Measurements from ENCODE around the gene ESRRB.

ESRRB gene

GRCh38 chr14:76355771-76356170 lies 20.2 kb upstream of the ESRRB start:
- Histone ChIP-seq H3K9ac (ENCODE audit: low read length) (no peak overlapping the region), H3K36me3 (ENCODE audit: control insufficient read depth, insufficient read depth, low read length, severe bottlenecking) (no peaks in the 10 kb centered on the region), H3K4me1 (ENCODE audit: control insufficient read depth, insufficient read depth, low read length) (peaks cover 4% of the 10 kb centered on the region), H3K4me3 (ENCODE audit: low read length) (no peak overlapping the region), H3K27me3 (replicated peaks; ENCODE audit: control insufficient read depth, insufficient read depth, low read length) (peaks cover 44% of the 10 kb centered on the region), H3K9me3 (ENCODE audit: control insufficient read depth, low read length) (no peaks in the 10 kb centered on the region)
- no peak for DNase-seq (ENCODE audit: low read depth)

- no peak overlapping the region for H3K9ac ChIP-seq (ENCODE audit: low read length)
- peaks cover 2% of the 10 kb centered on the region for H3K4me1 ChIP-seq (ENCODE audit: control insufficient read depth, insufficient read depth, low read length)
- peaks cover 29% of the 10 kb centered on the region for H3K27me3 ChIP-seq (replicated peaks; ENCODE audit: control insufficient read depth, insufficient read depth, low read length)
- H3K4me3 ChIP-seq (ENCODE audit: low read length): no peak overlapping the region
- no peak for DNase-seq (ENCODE audit: low read depth)
- no peaks in the 10 kb centered on the region for H3K36me3 ChIP-seq (ENCODE audit: control insufficient read depth, insufficient read depth, low read length, severe bottlenecking)
- H3K9me3 ChIP-seq (ENCODE audit: control insufficient read depth, low read length): no peaks in the 10 kb centered on the region
Measured at GRCh38 chr14:76371066-76371465, 4.9 kb upstream of the ESRRB start.

DNA sequence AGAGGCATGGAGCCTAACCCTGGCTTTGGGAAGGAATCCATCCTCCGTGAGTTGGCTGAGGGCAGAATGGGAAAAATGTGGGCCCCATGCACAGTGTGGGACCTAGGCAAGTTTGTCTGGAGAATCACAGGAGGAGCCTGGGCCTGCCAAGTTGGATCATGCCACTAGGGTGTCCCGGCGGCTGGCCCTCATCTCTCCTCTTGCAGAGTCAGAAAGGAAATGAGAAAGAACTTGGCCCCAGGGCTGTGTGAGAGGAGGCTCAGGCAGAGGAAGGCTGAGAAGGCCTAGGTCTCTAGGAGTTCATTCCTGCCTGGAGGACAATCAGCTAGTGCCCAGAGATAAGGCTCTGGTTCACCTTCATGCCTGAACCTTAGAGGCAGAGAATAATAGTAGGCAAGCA lies 2.5 kb upstream of the ESRRB start:
- no peak overlapping the region for H3K9ac ChIP-seq (ENCODE audit: low read length)
- no peak overlapping the region for H3K4me3 ChIP-seq (ENCODE audit: low read length)
- no peaks in the 10 kb centered on the region for H3K36me3 ChIP-seq (ENCODE audit: control insufficient read depth, insufficient read depth, low read length, severe bottlenecking)
- H3K4me1 ChIP-seq (ENCODE audit: control insufficient read depth, insufficient read depth, low read length): peaks cover 11% of the 10 kb centered on the region
- H3K27me3 ChIP-seq (replicated peaks; ENCODE audit: control insufficient read depth, insufficient read depth, low read length): peaks cover 47% of the 10 kb centered on the region
- H3K9me3 ChIP-seq (ENCODE audit: control insufficient read depth, low read length): no peaks in the 10 kb centered on the region
- DNase-seq (ENCODE audit: low read depth): no peak

DNA sequence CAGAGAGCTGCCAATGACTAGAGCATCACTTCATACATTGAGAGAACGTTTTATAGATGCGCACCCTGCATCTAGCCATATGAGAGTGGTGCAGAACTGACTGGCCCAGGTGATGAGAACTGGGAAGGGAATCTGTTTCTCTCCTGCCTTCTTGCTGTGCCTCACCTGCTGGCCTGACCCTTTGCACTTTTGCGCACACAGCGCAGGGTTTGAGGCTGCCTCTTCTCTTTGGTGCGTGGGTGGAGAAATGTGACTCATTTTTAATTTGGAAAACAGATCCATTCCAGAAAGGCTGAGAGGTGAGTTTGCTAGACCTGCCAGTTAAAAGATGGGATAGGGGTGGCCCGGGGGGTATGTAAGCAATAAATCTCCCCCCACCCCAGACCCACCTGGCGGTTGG lies 453 bp upstream of the ESRRB start:
- DNase-seq (ENCODE audit: low read depth): no peak
- H3K27me3 ChIP-seq (replicated peaks; ENCODE audit: control insufficient read depth, insufficient read depth, low read length): peaks cover 62% of the 10 kb centered on the region
- H3K36me3 ChIP-seq (ENCODE audit: control insufficient read depth, insufficient read depth, low read length, severe bottlenecking): no peaks in the 10 kb centered on the region
- H3K9me3 ChIP-seq (ENCODE audit: control insufficient read depth, low read length): no peaks in the 10 kb centered on the region
- H3K4me3 ChIP-seq (ENCODE audit: low read length): no peak overlapping the region
- H3K9ac ChIP-seq (ENCODE audit: low read length): no peak overlapping the region
- H3K4me1 ChIP-seq (ENCODE audit: control insufficient read depth, insufficient read depth, low read length): peaks cover 11% of the 10 kb centered on the region

- Histone ChIP-seq H3K9me3 (ENCODE audit: control insufficient read depth, low read length) (no peaks in the 10 kb centered on the region), H3K9ac (ENCODE audit: low read length) (no peak overlapping the region), H3K36me3 (ENCODE audit: control insufficient read depth, insufficient read depth, low read length, severe bottlenecking) (no peaks in the 10 kb centered on the region), H3K27me3 (replicated peaks; ENCODE audit: control insufficient read depth, insufficient read depth, low read length) (peaks cover 72% of the 10 kb centered on the region), H3K4me1 (ENCODE audit: control insufficient read depth, insufficient read depth, low read length) (peaks cover 11% of the 10 kb centered on the region), H3K4me3 (ENCODE audit: low read length) (peak overlapping the region; percentile 52)
- no peak for DNase-seq (ENCODE audit: low read depth)
Measured at GRCh38 chr14:76376409-76376877, 506 bp downstream of the ESRRB start.

- Histone ChIP-seq H3K4me3 (ENCODE audit: low read length) (peak overlapping the region; percentile 52), H3K9ac (ENCODE audit: low read length) (no peak overlapping the region), H3K27me3 (replicated peaks; ENCODE audit: control insufficient read depth, insufficient read depth, low read length) (peaks cover 72% of the 10 kb centered on the region), H3K9me3 (ENCODE audit: control insufficient read depth, low read length) (no peaks in the 10 kb centered on the region), H3K4me1 (ENCODE audit: control insufficient read depth, insufficient read depth, low read length) (peaks cover 11% of the 10 kb centered on the region), H3K36me3 (ENCODE audit: control insufficient read depth, insufficient read depth, low read length, severe bottlenecking) (no peaks in the 10 kb centered on the region)
- peak; percentile 7 for DNase-seq (ENCODE audit: low read depth)
Measured at GRCh38 chr14:76376878-76377734, 1.2 kb downstream of the ESRRB start.

GRCh38 chr14:76377735-76378074 lies 1.8 kb downstream of the ESRRB start:
- H3K9me3 ChIP-seq (ENCODE audit: control insufficient read depth, low read length): no peaks in the 10 kb centered on the region
- no peak overlapping the region for H3K9ac ChIP-seq (ENCODE audit: low read length)
- H3K36me3 ChIP-seq (ENCODE audit: control insufficient read depth, insufficient read depth, low read length, severe bottlenecking): no peaks in the 10 kb centered on the region
- H3K4me3 ChIP-seq (ENCODE audit: low read length): no peak overlapping the region
- peaks cover 74% of the 10 kb centered on the region for H3K27me3 ChIP-seq (replicated peaks; ENCODE audit: control insufficient read depth, insufficient read depth, low read length)
- DNase-seq (ENCODE audit: low read depth): no peak
- H3K4me1 ChIP-seq (ENCODE audit: control insufficient read depth, insufficient read depth, low read length): peaks cover 11% of the 10 kb centered on the region

- Histone ChIP-seq H3K27me3 (replicated peaks; ENCODE audit: control insufficient read depth, insufficient read depth, low read length) (peaks cover 97% of the 10 kb centered on the region), H3K4me3 (ENCODE audit: low read length) (no peak overlapping the region), H3K9me3 (ENCODE audit: control insufficient read depth, low read length) (no peaks in the 10 kb centered on the region), H3K36me3 (ENCODE audit: control insufficient read depth, insufficient read depth, low read length, severe bottlenecking) (no peaks in the 10 kb centered on the region), H3K4me1 (ENCODE audit: control insufficient read depth, insufficient read depth, low read length) (peaks cover 10% of the 10 kb centered on the region), H3K9ac (ENCODE audit: low read length) (no peak overlapping the region)
- DNase-seq (ENCODE audit: low read depth): no peak
Measured at GRCh38 chr14:76380991-76381390, 5.1 kb downstream of the ESRRB start.

DNA sequence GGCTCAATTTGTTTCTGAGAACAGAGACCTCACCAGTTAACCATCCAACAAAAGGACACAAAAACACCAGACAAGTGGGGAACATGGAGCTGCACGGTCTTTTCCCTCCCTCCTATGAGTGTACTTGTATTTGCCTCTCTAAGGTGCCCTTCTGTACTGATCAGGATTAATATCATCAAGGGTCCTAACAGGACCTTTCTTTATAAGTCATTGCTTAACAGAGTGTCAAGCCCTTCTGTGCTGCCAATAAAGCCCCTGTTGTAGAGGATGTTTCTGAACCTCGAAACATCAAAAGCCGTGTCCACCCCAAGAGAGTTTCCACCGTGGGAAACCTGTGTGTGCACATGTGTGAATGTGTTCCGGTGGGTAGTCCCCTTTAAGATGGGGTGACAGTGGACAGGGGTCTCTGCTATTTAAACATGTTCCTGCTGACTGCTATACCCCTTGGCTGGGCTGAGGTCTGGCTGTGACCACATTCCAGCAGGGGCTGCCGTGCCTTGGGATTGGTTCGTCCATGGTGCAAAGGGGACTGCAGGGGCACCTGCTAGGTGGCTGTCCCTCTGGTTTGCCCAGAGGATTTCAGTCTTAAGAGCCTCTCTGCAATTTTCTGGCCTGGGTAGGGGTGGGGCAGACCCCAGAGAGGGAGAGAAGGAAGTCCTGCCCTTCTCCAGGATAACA lies 6.0 kb downstream of the ESRRB start:
- Histone ChIP-seq H3K9ac (ENCODE audit: low read length) (no peak overlapping the region), H3K4me3 (ENCODE audit: low read length) (no peak overlapping the region), H3K27me3 (replicated peaks; ENCODE audit: control insufficient read depth, insufficient read depth, low read length) (peaks cover 97% of the 10 kb centered on the region), H3K36me3 (ENCODE audit: control insufficient read depth, insufficient read depth, low read length, severe bottlenecking) (no peaks in the 10 kb centered on the region), H3K4me1 (ENCODE audit: control insufficient read depth, insufficient read depth, low read length) (peaks cover 8% of the 10 kb centered on the region), H3K9me3 (ENCODE audit: control insufficient read depth, low read length) (no peaks in the 10 kb centered on the region)
- DNase-seq (ENCODE audit: low read depth): no peak

DNA sequence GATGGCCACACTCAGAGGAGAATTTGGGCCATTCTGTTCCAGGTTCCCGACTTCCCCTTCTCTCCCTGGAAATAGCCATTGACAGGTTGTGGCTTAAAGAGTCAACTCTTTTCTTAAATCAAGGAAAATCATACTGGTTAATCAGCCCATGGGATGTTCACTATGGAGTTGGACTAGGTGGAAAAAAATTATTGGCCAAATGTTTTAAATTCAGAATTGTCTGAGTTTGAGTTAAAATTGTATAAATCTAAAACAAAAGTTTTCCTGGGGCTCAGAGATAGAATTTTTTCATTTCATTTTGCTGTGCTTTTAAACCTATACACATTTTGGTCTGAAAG lies 6.5 kb downstream of the ESRRB start:
- DNase-seq (ENCODE audit: low read depth): no peak
- peaks cover 3% of the 10 kb centered on the region for H3K4me1 ChIP-seq (ENCODE audit: control insufficient read depth, insufficient read depth, low read length)
- H3K4me3 ChIP-seq (ENCODE audit: low read length): no peak overlapping the region
- H3K9me3 ChIP-seq (ENCODE audit: control insufficient read depth, low read length): no peaks in the 10 kb centered on the region
- no peaks in the 10 kb centered on the region for H3K36me3 ChIP-seq (ENCODE audit: control insufficient read depth, insufficient read depth, low read length, severe bottlenecking)
- H3K27me3 ChIP-seq (replicated peaks; ENCODE audit: control insufficient read depth, insufficient read depth, low read length): peaks cover 95% of the 10 kb centered on the region
- no peak overlapping the region for H3K9ac ChIP-seq (ENCODE audit: low read length)

GRCh38 chr14:76385435-76385834 lies 9.5 kb downstream of the ESRRB start:
- no peak for DNase-seq (ENCODE audit: low read depth)
- Histone ChIP-seq H3K36me3 (ENCODE audit: control insufficient read depth, insufficient read depth, low read length, severe bottlenecking) (no peaks in the 10 kb centered on the region), H3K9me3 (ENCODE audit: control insufficient read depth, low read length) (no peaks in the 10 kb centered on the region), H3K9ac (ENCODE audit: low read length) (no peak overlapping the region), H3K4me1 (ENCODE audit: control insufficient read depth, insufficient read depth, low read length) (no peaks in the 10 kb centered on the region), H3K27me3 (replicated peaks; ENCODE audit: control insufficient read depth, insufficient read depth, low read length) (peaks cover 80% of the 10 kb centered on the region), H3K4me3 (ENCODE audit: low read length) (no peak overlapping the region)
